ENCODE data around the gene MIEF2. TPM values are rescaled to one million over a fixed set of nuclear protein-coding genes. Genes with fewer than 3 reads are reported as not detected.
A peak's percentile ranks its signal among the peaks of the same experiment; 100 is the strongest.

MIEF2 gene
- total RNA-seq, 4 donors from 2014 or later = 12.8 to 34.5 (median 18.1) TPM

GRCh38 chr17:18224053-18224386 lies 36.4 kb upstream of the MIEF2 start:
- Histone ChIP-seq H3K27ac (peak overlapping the region; percentile 78 to 82), H3K36me3 (no peaks in the 10 kb centered on the region), H3K9me3 (no peaks in the 10 kb centered on the region), H3K27me3 (no peaks in the 10 kb centered on the region), H3K4me1 (peaks cover 0 to 8% of the 10 kb centered on the region in 2 donors), H3K4me3 (no peak overlapping the region)
- intact Hi-C loops (cut with DNase I; ENCODE audit: low total_unique reads) = no loop called here
- no peak for DNase-seq
- no peak for TF ChIP-seq POLR2A (IDR thresholded peaks at IDR 0.05)
- TF ChIP-seq, protein P1, sequence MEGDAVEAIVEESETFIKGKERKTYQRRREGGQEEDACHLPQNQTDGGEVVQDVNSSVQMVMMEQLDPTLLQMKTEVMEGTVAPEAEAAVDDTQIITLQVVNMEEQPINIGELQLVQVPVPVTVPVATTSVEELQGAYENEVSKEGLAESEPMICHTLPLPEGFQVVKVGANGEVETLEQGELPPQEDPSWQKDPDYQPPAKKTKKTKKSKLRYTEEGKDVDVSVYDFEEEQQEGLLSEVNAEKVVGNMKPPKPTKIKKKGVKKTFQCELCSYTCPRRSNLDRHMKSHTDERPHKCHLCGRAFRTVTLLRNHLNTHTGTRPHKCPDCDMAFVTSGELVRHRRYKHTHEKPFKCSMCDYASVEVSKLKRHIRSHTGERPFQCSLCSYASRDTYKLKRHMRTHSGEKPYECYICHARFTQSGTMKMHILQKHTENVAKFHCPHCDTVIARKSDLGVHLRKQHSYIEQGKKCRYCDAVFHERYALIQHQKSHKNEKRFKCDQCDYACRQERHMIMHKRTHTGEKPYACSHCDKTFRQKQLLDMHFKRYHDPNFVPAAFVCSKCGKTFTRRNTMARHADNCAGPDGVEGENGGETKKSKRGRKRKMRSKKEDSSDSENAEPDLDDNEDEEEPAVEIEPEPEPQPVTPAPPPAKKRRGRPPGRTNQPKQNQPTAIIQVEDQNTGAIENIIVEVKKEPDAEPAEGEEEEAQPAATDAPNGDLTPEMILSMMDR (IDR thresholded peaks at IDR 0.05) = no peak

GRCh38 chr17:18224387-18225120 lies 35.9 kb upstream of the MIEF2 start:
- intact Hi-C loops (cut with DNase I; ENCODE audit: low total_unique reads) = no loop called here
- H3K9me3 ChIP-seq = no peaks in the 10 kb centered on the region
- TF ChIP-seq POLR2A (IDR thresholded peaks at IDR 0.05) = no peak
- TF ChIP-seq, protein P1 (IDR thresholded peaks at IDR 0.05) = no peak
- H3K4me1 ChIP-seq = peaks cover 0 to 8% of the 10 kb centered on the region in 2 donors
- peak; percentile 50 to 67 for DNase-seq
- no peaks in the 10 kb centered on the region for H3K27me3 ChIP-seq
- H3K4me3 ChIP-seq = peak overlapping the region; percentile 24 to 33
- H3K27ac ChIP-seq = peak overlapping the region; percentile 78 to 82
- no peaks in the 10 kb centered on the region for H3K36me3 ChIP-seq

DNA sequence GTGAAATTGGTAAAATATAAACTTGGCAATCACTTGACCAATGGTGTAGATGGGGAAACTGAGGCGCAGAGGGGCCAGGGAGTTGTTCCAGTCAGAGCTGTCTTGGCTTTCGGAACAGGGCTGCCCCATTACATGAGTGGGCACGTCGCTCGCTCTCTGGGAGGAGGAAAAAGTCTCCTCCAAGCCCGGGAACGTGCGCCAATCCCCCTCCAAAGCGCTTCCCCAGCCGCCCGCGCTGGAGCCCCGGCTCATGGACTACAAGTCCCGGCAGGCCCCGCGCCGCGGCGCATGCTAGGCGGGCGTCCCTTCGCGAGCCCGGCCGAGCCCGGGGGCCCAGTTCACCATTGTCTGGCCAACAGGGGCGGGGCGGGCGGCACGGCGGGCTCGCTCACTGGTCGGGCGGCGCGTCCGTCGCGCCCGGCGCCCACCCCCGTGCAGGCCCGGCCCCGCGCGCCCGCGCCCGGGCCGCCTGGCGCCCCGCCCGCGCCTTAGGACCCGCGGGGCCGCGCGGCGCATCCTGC lies 35.3 kb upstream of the MIEF2 start, which contains the start of gene LLGL1:
LLGL1 (plus strand) TSS at position 515 of the 521 bp plus-strand sequence. CDS start 48 bp downstream, outside the sequence.
- Histone ChIP-seq H3K4me1 (peaks cover 0 to 8% of the 10 kb centered on the region in 2 donors), H3K27me3 (no peaks in the 10 kb centered on the region), H3K4me3 (peak within 1 kb of the TSS; percentile 53), H3K9me3 (no peaks in the 10 kb centered on the region), H3K27ac (peak within 1 kb of the TSS; percentile 82), H3K36me3 (no peaks in the 10 kb centered on the region)
- intact Hi-C loops (cut with DNase I; ENCODE audit: low total_unique reads) = no loop called here
- TF ChIP-seq POLR2A (IDR thresholded peaks at IDR 0.05) = peak in 1 of 2 donors; percentile 31
- TF ChIP-seq, protein P1 (IDR thresholded peaks at IDR 0.05) = no peak
- DNase-seq = peak; percentile 96

DNA sequence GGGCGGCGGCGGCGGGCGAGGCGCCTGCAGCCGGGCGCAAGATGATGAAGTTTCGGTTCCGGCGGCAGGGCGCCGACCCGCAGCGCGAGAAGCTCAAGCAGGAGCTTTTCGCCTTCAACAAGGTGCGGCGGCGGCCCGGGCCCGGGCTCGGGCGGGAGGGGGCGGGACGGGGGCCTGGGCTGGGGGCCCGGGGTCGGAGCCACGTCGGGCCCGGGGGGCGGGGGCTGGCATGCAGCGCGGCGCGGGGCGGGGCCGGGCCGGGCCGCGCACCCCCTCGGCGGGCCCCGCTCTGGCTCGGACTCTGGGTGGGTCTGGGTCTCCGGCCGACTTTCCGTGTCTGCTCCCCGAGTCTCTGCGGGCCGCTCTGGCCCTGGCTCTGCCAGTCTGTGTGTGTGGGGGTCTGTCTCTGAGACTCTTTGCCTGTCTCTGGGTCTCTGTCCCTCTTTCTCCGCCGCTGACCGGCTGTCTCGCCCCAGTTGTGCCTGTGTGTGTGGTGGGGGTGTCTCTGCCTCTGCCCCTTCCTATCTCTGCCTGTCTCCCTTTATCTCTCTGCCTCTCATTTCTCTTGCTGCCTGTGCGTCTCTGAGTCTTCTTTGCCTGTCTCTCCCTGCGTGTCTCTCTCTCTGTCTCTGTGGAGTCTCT lies 34.7 kb upstream of the MIEF2 start:
- Histone ChIP-seq H3K36me3 (no peaks in the 10 kb centered on the region), H3K4me1 (peaks cover 0 to 8% of the 10 kb centered on the region in 2 donors), H3K4me3 (peak overlapping the region; percentile 53), H3K9me3 (no peaks in the 10 kb centered on the region), H3K27me3 (no peaks in the 10 kb centered on the region), H3K27ac (peak overlapping the region; percentile 72 to 82)
- peak in 1 of 2 donors; percentile 52 for DNase-seq
- TF ChIP-seq, protein P1 (IDR thresholded peaks at IDR 0.05) = no peak
- peak in 1 of 2 donors; percentile 9 for TF ChIP-seq POLR2A (IDR thresholded peaks at IDR 0.05)
- intact Hi-C loops (cut with DNase I; ENCODE audit: low total_unique reads) = no loop called here
